Nephron (organoid): ENCODE data around the gene GPT2.
A peak's percentile ranks its signal among the peaks of the same experiment; 100 is the strongest.
"Not testable (repeated sequence)": the region's sequence is repeated elsewhere in the genome, so short reads cannot be mapped to it uniquely, and the experiment has no call there.

Experiments used
- H3K27ac Mint-ChIP-seq, 3 experiments: 2 replicates each; pipeline ENCODE4 v1.8.0; 2020; ENCODE audit warnings: mixed read lengths in 3 of 3, mild to moderate bottlenecking in 2 of 3, moderate library complexity in 1 of 3
- H3K27me3 Mint-ChIP-seq: 2 replicates; pipeline ENCODE4 v1.8.0; 2021; ENCODE audit warnings: low read depth, mild to moderate bottlenecking, moderate library complexity, mixed read lengths
- H3K36me3 Mint-ChIP-seq: 2 replicates; pipeline ENCODE4 v1.8.0; 2020; ENCODE audit warnings: low read depth, mixed read lengths
- H3K4me1 Mint-ChIP-seq: 2 replicates; pipeline ENCODE4 v1.8.0; 2020; ENCODE audit warnings: mixed read lengths
- H3K4me3 Mint-ChIP-seq, 3 experiments: 2 replicates each; pipeline ENCODE4 v1.8.0; 2020; ENCODE audit warnings: mild to moderate bottlenecking in 3 of 3, mixed read lengths in 3 of 3, moderate library complexity in 2 of 3
- H3K9me3 Mint-ChIP-seq: 2 replicates; pipeline ENCODE4 v1.8.0; 2020; ENCODE audit warnings: mixed read lengths
- CTCF ChIP-seq, 3 experiments: fragments of 200-600 bp; sonication (generic); IDR thresholded peaks; one replicate each; pipeline ENCODE4 v1.5.0; 2021; ENCODE audit warnings: antibody characterized with exemption in 3 of 3; ENCODE audit not compliant: unreplicated experiment in 3 of 3

GPT2 gene

GRCh38 chr16:46858151-46858550 lies 26.0 kb upstream of the GPT2 start:
- H3K27me3 Mint-ChIP-seq: peaks cover 12% of the 10 kb centered on the region
- H3K36me3 Mint-ChIP-seq: no peaks in the 10 kb centered on the region
- TF ChIP-seq CTCF (IDR thresholded peaks at IDR 0.05; ENCODE audit: unreplicated experiment in 3 of 3): no peak
- H3K9me3 Mint-ChIP-seq: no peaks in the 10 kb centered on the region
- H3K4me1 Mint-ChIP-seq: peaks cover 14% of the 10 kb centered on the region
- no peak overlapping the region for H3K4me3 Mint-ChIP-seq
- H3K27ac Mint-ChIP-seq: peak overlapping the region in 1 of 3 experiments; percentile 77

- Mint-ChIP-seq H3K9me3 (no peaks in the 10 kb centered on the region), H3K36me3 (no peaks in the 10 kb centered on the region), H3K4me1 (peaks cover 7% of the 10 kb centered on the region), H3K27ac (no peak overlapping the region), H3K4me3 (no peak overlapping the region), H3K27me3 (peaks cover 12% of the 10 kb centered on the region)
- no peak for TF ChIP-seq CTCF (IDR thresholded peaks at IDR 0.05; ENCODE audit: unreplicated experiment in 3 of 3)
Observed at GRCh38 chr16:46859719-46860152, 24.4 kb upstream of the GPT2 start.

GRCh38 chr16:46862555-46863447 lies 21.4 kb upstream of the GPT2 start:
- H3K27me3 Mint-ChIP-seq: peaks cover 7% of the 10 kb centered on the region
- TF ChIP-seq CTCF (IDR thresholded peaks at IDR 0.05; ENCODE audit: unreplicated experiment in 3 of 3): no peak
- H3K9me3 Mint-ChIP-seq: no peaks in the 10 kb centered on the region
- no peak overlapping the region for H3K4me3 Mint-ChIP-seq
- no peak overlapping the region for H3K27ac Mint-ChIP-seq
- peaks cover 1% of the 10 kb centered on the region for H3K4me1 Mint-ChIP-seq
- H3K36me3 Mint-ChIP-seq: no peaks in the 10 kb centered on the region

GRCh38 chr16:46866286-46866685 lies 17.9 kb upstream of the GPT2 start:
- Mint-ChIP-seq H3K36me3 (no peaks in the 10 kb centered on the region), H3K4me1 (peaks cover 6% of the 10 kb centered on the region), H3K9me3 (no peaks in the 10 kb centered on the region), H3K27me3 (peaks cover 3% of the 10 kb centered on the region), H3K27ac (no peak overlapping the region), H3K4me3 (no peak overlapping the region)
- no peak for TF ChIP-seq CTCF (IDR thresholded peaks at IDR 0.05; ENCODE audit: unreplicated experiment in 3 of 3)

- not testable (repeated sequence) for H3K27ac Mint-ChIP-seq, H3K36me3 Mint-ChIP-seq, H3K27me3 Mint-ChIP-seq, H3K9me3 Mint-ChIP-seq, H3K4me3 Mint-ChIP-seq
- peaks cover 15% of the 10 kb centered on the region for H3K4me1 Mint-ChIP-seq
Observed at GRCh38 chr16:46867486-46867885, 16.7 kb upstream of the GPT2 start.

- not testable (repeated sequence) for H3K36me3 Mint-ChIP-seq, H3K27me3 Mint-ChIP-seq, H3K9me3 Mint-ChIP-seq, H3K27ac Mint-ChIP-seq, H3K4me3 Mint-ChIP-seq
- H3K4me1 Mint-ChIP-seq: peaks cover 15% of the 10 kb centered on the region
Observed at GRCh38 chr16:46868891-46869290, 15.3 kb upstream of the GPT2 start.

- TF ChIP-seq CTCF (IDR thresholded peaks at IDR 0.05; ENCODE audit: unreplicated experiment in 3 of 3): no peak
- H3K27me3 Mint-ChIP-seq: no peaks in the 10 kb centered on the region
- no peaks in the 10 kb centered on the region for H3K36me3 Mint-ChIP-seq
- no peak overlapping the region for H3K4me3 Mint-ChIP-seq
- H3K27ac Mint-ChIP-seq: peak overlapping the region in 2 of 3 experiments; percentile 8 to 64
- no peaks in the 10 kb centered on the region for H3K9me3 Mint-ChIP-seq
- H3K4me1 Mint-ChIP-seq: peaks cover 23% of the 10 kb centered on the region
Observed at GRCh38 chr16:46871597-46871996, 12.6 kb upstream of the GPT2 start.
